Fibroblast of upper back skin (primary cell): ENCODE results near the gene NKAIN4.

Experiments
- DNase-seq: peaks from one replicate; pipeline ENCODE4 v3.0.0-alpha.2; 2013

NKAIN4 gene

GRCh38 chr20:63287697-63288580 is 33.7 kb upstream of the NKAIN4 start:
- no peak for DNase-seq

GRCh38 chr20:63286781-63287696 is 32.8 kb upstream of the NKAIN4 start:
- no peak for DNase-seq

GRCh38 chr20:63285636-63286615 is 31.7 kb upstream of the NKAIN4 start:
- DNase-seq: no peak

GRCh38 chr20:63284981-63285524 is 30.8 kb upstream of the NKAIN4 start:
- DNase-seq: no peak

GRCh38 chr20:63284544-63284949 is 30.3 kb upstream of the NKAIN4 start:
- no peak for DNase-seq

GRCh38 chr20:63284083-63284440 is 29.8 kb upstream of the NKAIN4 start:
- no peak for DNase-seq

GRCh38 chr20:63283397-63284082 is 29.3 kb upstream of the NKAIN4 start:
- DNase-seq: no peak

GRCh38 chr20:63282946-63283345 is 28.7 kb upstream of the NKAIN4 start:
- no peak for DNase-seq

GRCh38 chr20:63281742-63282665 is 27.7 kb upstream of the NKAIN4 start:
- no peak for DNase-seq

- no peak for DNase-seq
These were observed 26.8 kb upstream of the NKAIN4 start for GRCh38 chr20:63280929-63281545.

GRCh38 chr20:63280371-63280770 is 26.1 kb upstream of the NKAIN4 start:
- no peak for DNase-seq

GRCh38 chr20:63279931-63280330 is 25.7 kb upstream of the NKAIN4 start:
- DNase-seq: no peak

- DNase-seq: no peak
These were observed 24.4 kb upstream of the NKAIN4 start for GRCh38 chr20:63278661-63279060.

GRCh38 chr20:63277466-63278272 is 23.4 kb upstream of the NKAIN4 start:
- DNase-seq: no peak

GRCh38 chr20:63276956-63277355 is 22.7 kb upstream of the NKAIN4 start:
- DNase-seq: no peak

- DNase-seq: no peak
These were observed 21.6 kb upstream of the NKAIN4 start for GRCh38 chr20:63275825-63276224.

GRCh38 chr20:63274381-63275228 is 20.3 kb upstream of the NKAIN4 start:
- DNase-seq: no peak
